Fibroblast of pulmonary artery (primary cell): ENCODE measurements around the gene TSPOAP1.

Experiments
- DNase-seq: peaks from one replicate; pipeline ENCODE4 v3.0.0-alpha.2; 2010; ENCODE audit warnings: low read depth
- H3K4me3 ChIP-seq: replicated peaks from 2 replicates; pipeline ENCODE4 v1.5.1; 2011; ENCODE audit warnings: low read depth, mild to moderate bottlenecking, control low read depth, low read length, moderate library complexity
- TF ChIP-seq, protein P1 (sequence below): IDR thresholded peaks from 2 replicates; pipeline ENCODE4 v1.5.1; 2011; ENCODE audit warnings: mild to moderate bottlenecking, control low read depth, low read length, inconsistent platforms; ENCODE audit errors: missing control alignments

The TSPOAP1 gene

GRCh38 chr17:58328195-58329034 lies at the start of gene TSPOAP1:
TSS of gene TSPOAP1 (minus strand) at chr17:58328795. CDS start at chr17:58327920, 875 bp downstream.
- no peak for DNase-seq

DNA sequence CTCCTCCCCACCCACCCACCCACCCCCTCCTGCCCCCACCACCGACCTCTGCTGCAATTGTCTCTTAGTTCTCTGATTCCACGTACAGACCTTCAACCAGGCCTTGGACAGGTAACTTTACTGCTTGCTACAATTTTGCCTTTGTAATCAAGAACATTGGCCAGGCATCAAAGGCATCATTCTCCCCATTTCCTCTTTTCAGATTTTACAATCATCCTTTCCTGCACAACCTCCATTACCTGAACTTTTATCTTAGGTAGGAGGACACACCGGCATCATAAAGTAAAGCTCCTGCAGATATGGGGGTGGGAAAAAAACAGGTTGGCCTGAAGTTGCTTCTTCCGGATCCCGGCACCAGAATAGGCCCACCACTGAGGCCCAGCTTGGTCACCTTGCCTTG lies 49.1 kb upstream of the TSPOAP1 start:
- DNase-seq: no peak
- H3K4me3 ChIP-seq: no peak overlapping the region
- TF ChIP-seq, protein P1, sequence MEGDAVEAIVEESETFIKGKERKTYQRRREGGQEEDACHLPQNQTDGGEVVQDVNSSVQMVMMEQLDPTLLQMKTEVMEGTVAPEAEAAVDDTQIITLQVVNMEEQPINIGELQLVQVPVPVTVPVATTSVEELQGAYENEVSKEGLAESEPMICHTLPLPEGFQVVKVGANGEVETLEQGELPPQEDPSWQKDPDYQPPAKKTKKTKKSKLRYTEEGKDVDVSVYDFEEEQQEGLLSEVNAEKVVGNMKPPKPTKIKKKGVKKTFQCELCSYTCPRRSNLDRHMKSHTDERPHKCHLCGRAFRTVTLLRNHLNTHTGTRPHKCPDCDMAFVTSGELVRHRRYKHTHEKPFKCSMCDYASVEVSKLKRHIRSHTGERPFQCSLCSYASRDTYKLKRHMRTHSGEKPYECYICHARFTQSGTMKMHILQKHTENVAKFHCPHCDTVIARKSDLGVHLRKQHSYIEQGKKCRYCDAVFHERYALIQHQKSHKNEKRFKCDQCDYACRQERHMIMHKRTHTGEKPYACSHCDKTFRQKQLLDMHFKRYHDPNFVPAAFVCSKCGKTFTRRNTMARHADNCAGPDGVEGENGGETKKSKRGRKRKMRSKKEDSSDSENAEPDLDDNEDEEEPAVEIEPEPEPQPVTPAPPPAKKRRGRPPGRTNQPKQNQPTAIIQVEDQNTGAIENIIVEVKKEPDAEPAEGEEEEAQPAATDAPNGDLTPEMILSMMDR: no peak

More at GRCh38 chr17:58328195-58329034, at the start of gene TSPOAP1:
- TF ChIP-seq, protein P1: no peak
- H3K4me3 ChIP-seq: no peak within 1 kb of the TSS

GRCh38 chr17:58377093-58377601 lies 48.6 kb upstream of the TSPOAP1 start:
- no peak overlapping the region for H3K4me3 ChIP-seq
- no peak for DNase-seq
- TF ChIP-seq, protein P1: no peak

- no peak overlapping the region for H3K4me3 ChIP-seq
- TF ChIP-seq, protein P1: no peak
- DNase-seq: no peak
These were observed 47.9 kb upstream of the TSPOAP1 start for GRCh38 chr17:58376472-58377000.

DNA sequence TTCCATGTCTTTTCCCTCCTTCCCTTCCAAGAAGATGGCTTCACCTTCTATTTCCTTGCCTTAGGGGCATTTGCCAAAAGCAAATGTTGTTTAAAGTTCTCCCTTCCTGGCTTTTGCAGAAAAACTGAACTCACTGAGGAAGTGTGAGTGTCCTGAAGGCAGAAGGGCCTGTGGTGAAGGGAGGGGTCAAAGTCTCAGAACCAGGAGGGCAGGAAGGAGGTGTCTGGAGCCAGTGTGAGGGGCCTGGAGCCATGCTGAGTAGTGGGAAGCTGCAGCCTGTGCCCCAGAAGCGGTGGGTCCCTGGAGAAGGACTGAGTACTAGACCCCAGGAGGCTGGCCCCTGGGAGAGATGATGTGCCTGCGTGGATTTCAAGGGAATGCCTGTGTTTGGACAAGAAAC lies 47.2 kb upstream of the TSPOAP1 start:
- TF ChIP-seq, protein P1: no peak
- DNase-seq: no peak

DNA sequence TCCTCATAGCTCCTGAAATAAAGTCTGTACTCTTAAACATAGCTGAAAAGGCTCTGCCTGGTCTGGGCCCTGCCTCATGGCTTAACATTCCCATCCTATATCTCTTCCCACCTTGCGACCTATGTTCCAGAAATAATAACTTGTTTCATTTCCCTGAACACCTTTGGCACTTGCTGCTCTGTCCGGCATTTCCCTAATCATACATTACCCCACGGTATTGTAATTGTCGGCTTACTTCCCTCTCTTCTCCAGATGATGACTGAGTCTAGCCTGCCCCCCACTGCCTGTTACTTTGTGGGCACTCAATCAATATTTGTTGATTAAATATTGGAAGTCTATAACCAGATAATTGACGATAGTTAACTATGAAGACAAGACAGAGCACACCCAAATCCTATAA lies 46.7 kb upstream of the TSPOAP1 start:
- no peak overlapping the region for H3K4me3 ChIP-seq
- DNase-seq: no peak
- TF ChIP-seq, protein P1: no peak

More for the DNA sequence above, 47.2 kb upstream of the TSPOAP1 start:
- H3K4me3 ChIP-seq: no peak overlapping the region
